Activated naive CD8-positive, alpha-beta T cell treated with anti-CD3 and anti-CD28 coated beads, Interleukin-2, amount 50 U/mL, for 16 hours (primary cell): ENCODE results near the gene RBCK1.

Experiments used
- DNase-seq: peaks from one replicate; pipeline ENCODE4 v3.0.0-alpha.2; 2020; ENCODE audit warnings: low read depth, low spot score

The RBCK1 gene

GRCh38 chr20:399182-399707, 8.9 kb upstream of the RBCK1 start:
- DNase-seq, result no peak

- DNase-seq, result no peak
Measured at GRCh38 chr20:400128-400453, 8.0 kb upstream of the RBCK1 start.

GRCh38 chr20:400454-401275, 7.4 kb upstream of the RBCK1 start:
- no peak for DNase-seq

- no peak for DNase-seq
Measured at GRCh38 chr20:401682-402495, 6.2 kb upstream of the RBCK1 start.

GRCh38 chr20:402496-402885, 5.6 kb upstream of the RBCK1 start:
- DNase-seq, result no peak

GRCh38 chr20:402898-403581, 5.1 kb upstream of the RBCK1 start:
- no peak for DNase-seq

GRCh38 chr20:403582-403957, 4.5 kb upstream of the RBCK1 start:
- no peak for DNase-seq

- DNase-seq, result no peak
Measured at GRCh38 chr20:404088-404487, 4.0 kb upstream of the RBCK1 start.

GRCh38 chr20:406200-407132, 1.6 kb upstream of the RBCK1 start:
- no peak for DNase-seq

GRCh38 chr20:407133-407952, 756 bp upstream of the RBCK1 start:
- no peak for DNase-seq

- no peak for DNase-seq
Measured at GRCh38 chr20:408843-409696, 971 bp downstream of the RBCK1 start.

GRCh38 chr20:409697-410559, 1.8 kb downstream of the RBCK1 start:
- DNase-seq, result no peak

- DNase-seq, result no peak
Measured at GRCh38 chr20:412081-412480, 4.0 kb downstream of the RBCK1 start.

- DNase-seq, result no peak
Measured at GRCh38 chr20:414161-414560, 6.1 kb downstream of the RBCK1 start.

GRCh38 chr20:415820-416322, 7.8 kb downstream of the RBCK1 start:
- no peak for DNase-seq

GRCh38 chr20:416950-417800, 9.1 kb downstream of the RBCK1 start:
- DNase-seq, result no peak

GRCh38 chr20:417801-418342, 9.8 kb downstream of the RBCK1 start:
- no peak for DNase-seq
